OCI-LY7 (cell line): ENCODE measurements around the gene WNT6. TPM values are rescaled to one million over a fixed set of nuclear protein-coding genes. Genes with fewer than 3 reads are reported as not detected.

Source experiments
- BruUV-seq: library from RNA; stranded (reverse); fragments of 400-500 nt; replicated peaks from 2 replicates; lab custom pipeline; 2021; lab: Mats Ljungman, UMichigan
- CTCF ChIA-PET: fragments of 300-600 bp; sonication (Branson Sonifier 250); formaldehyde crosslinking; loops from one replicate; lab custom pipeline; 2022; ENCODE audit warnings: antibody characterized with exemption; ENCODE audit not compliant: unreplicated experiment; lab: Charles Lee
- POLR2A ChIA-PET: fragments of 300-600 bp; sonication (Branson Sonifier 250); formaldehyde crosslinking; loops from one replicate; lab custom pipeline; 2022; ENCODE audit warnings: antibody characterized with exemption; lab: Charles Lee
- DNase-seq: peaks from one replicate; pipeline ENCODE4 v3.0.0-alpha.2; 2015; ENCODE audit warnings: low spot score
- H2AFZ ChIP-seq: fragments of 200-600 bp; sonication (generic), shearing (Covaris generic); 2 replicates; pipeline ENCODE4 v1.6.1; 2014; ENCODE audit warnings: mild to moderate bottlenecking, antibody characterized with exemption, low read length, moderate library complexity
- H3K27ac ChIP-seq: fragments of 200-600 bp; sonication (generic); 2 replicates; pipeline ENCODE4 v1.5.1; 2014; ENCODE audit warnings: mixed run types, low read depth, mild to moderate bottlenecking, moderate library complexity, low read length, inconsistent platforms; ENCODE audit not compliant: poor library complexity, severe bottlenecking
- H3K36me3 ChIP-seq: fragments of 200-600 bp; sonication (generic); 2 replicates; pipeline ENCODE4 v1.6.1; 2014; ENCODE audit warnings: mild to moderate bottlenecking, antibody characterized with exemption, low read length, moderate library complexity, mixed read lengths; ENCODE audit not compliant: insufficient read depth
- H3K4me1 ChIP-seq: fragments of 200-600 bp; sonication (generic); 2 replicates; pipeline ENCODE4 v1.5.1; 2014; ENCODE audit warnings: mild to moderate bottlenecking, low read length; ENCODE audit not compliant: insufficient read depth, poor library complexity, severe bottlenecking
- H3K4me2 ChIP-seq: fragments of 200-600 bp; sonication (generic); 2 replicates; pipeline ENCODE4 v1.6.1; 2014; ENCODE audit warnings: mild to moderate bottlenecking, low read length
- H3K4me3 ChIP-seq: fragments of 200-600 bp; sonication (generic); 2 replicates; pipeline ENCODE4 v1.5.1; 2014; ENCODE audit warnings: mild to moderate bottlenecking, low read depth, low read length; ENCODE audit not compliant: poor library complexity, severe bottlenecking
- H3K79me2 ChIP-seq: fragments of 200-600 bp; sonication (generic); 2 replicates; pipeline ENCODE4 v1.6.1; 2016; ENCODE audit warnings: low read depth, mild to moderate bottlenecking, low read length, moderate library complexity, mixed read lengths; ENCODE audit not compliant: insufficient read depth
- H3K9me2 ChIP-seq: fragments of 200-600 bp; sonication (generic); 2 replicates; pipeline ENCODE4 v1.6.1; 2016; ENCODE audit warnings: mild to moderate bottlenecking, low read length, mixed read lengths; ENCODE audit not compliant: insufficient read depth
- H3K9me3 ChIP-seq: fragments of 200-600 bp; sonication (generic); 2 replicates; pipeline ENCODE4 v1.6.1; 2014; ENCODE audit warnings: mild to moderate bottlenecking, mixed run types, low read length, mixed read lengths
- H4K20me1 ChIP-seq: fragments of 200-600 bp; sonication (generic); 2 replicates; pipeline ENCODE4 v1.6.1; 2014; ENCODE audit warnings: mild to moderate bottlenecking, antibody characterized with exemption, low read length, moderate library complexity, mixed read lengths; ENCODE audit not compliant: insufficient read depth
- CTCF ChIP-seq: fragments of 200-600 bp; sonication (generic); conservative IDR thresholded peaks from 2 replicates; pipeline ENCODE4 v1.5.1; 2014; ENCODE audit warnings: mild to moderate bottlenecking, antibody characterized with exemption, low read length, moderate library complexity, mixed read lengths
- EZH2phosphoT487 ChIP-seq: fragments of 200-600 bp; sonication (generic); IDR thresholded peaks from 2 replicates; pipeline ENCODE4 v1.6.1; 2018; ENCODE audit warnings: low read depth, borderline replicate concordance, mild to moderate bottlenecking, mixed run types, antibody characterized with exemption, low read length, moderate library complexity, mixed read lengths
- intact Hi-C: fragments of 100-400 bp; cut with micrococcal nuclease; formaldehyde crosslinking; loops from one replicate; pipeline ENCODE4 v1.10.0; 2022; ENCODE audit not compliant: unreplicated experiment
- total RNA-seq, 2 experiments: library from RNA; depleted of rRNA in 1 of 2; stranded (reverse); fragments of >200 nt in 1 of 2; shearing (Covaris generic) in 1 of 2; gene quantifications; 2 replicates each; pipeline ENCODE4 v1.2.3, GENCODE V29; 2014 to 2022

WNT6 gene
- total RNA-seq, 2 experiments from 2014 or later, result 0.74 TPM; not detected in 1

- no TSS peak for BruUV-seq
- Histone ChIP-seq H3K4me3 (no peak overlapping the region), H2AFZ (peak overlapping the region; percentile 66; the same call in 1 of the 2 replicates), H3K4me2 (peak overlapping the region; percentile 88), H3K79me2 (no peaks in the 10 kb centered on the region), H4K20me1 (no peaks in the 10 kb centered on the region), H3K9me2 (no peaks in the 10 kb centered on the region), H3K9me3 (no peaks in the 10 kb centered on the region), H3K27ac (peak overlapping the region; percentile 21), H3K4me1 (peaks cover 52% of the 10 kb centered on the region), H3K36me3 (no peaks in the 10 kb centered on the region)
- ChIA-PET POLR2A (interaction anchor here (3.5 to 6.2 kb wide), 2 partner anchors 10 to 21 kb away, joined by 13 to 86 read pairs; no protein-coding TSS in a partner anchor), CTCF (interaction anchor here (1.0 to 5.5 kb wide), 7 partner anchors 10 to 103 kb away, joined by 3 to 107 read pairs (median 5); no protein-coding TSS in a partner anchor)
- peak; percentile 99 for TF ChIP-seq CTCF
- no peak for TF ChIP-seq EZH2phosphoT487
- intact Hi-C loops, result loop anchor here (1.0 to 2.0 kb wide), 4 partner anchors 22 to 104 kb away; partner anchors contain the start of gene CDK5R2
- peak; percentile 73 for DNase-seq
Measured at GRCh38 chr2:218876562-218877219, 17.1 kb downstream of the WNT6 start.

- H3K9me2 ChIP-seq, result no peaks in the 10 kb centered on the region
- peak; percentile 45 for DNase-seq
- H3K9me3 ChIP-seq, result no peaks in the 10 kb centered on the region
- H4K20me1 ChIP-seq, result no peaks in the 10 kb centered on the region
- peak overlapping the region; percentile 88 for H3K4me2 ChIP-seq
- peak overlapping the region; percentile 21 for H3K27ac ChIP-seq
- H3K4me1 ChIP-seq, result peaks cover 59% of the 10 kb centered on the region
- H2AFZ ChIP-seq, result peak overlapping the region; percentile 66; the same call in 1 of the 2 replicates
- POLR2A ChIA-PET, result interaction anchor here (0.7 to 6.2 kb wide), 3 partner anchors 10 to 289 kb away, joined by 3 to 86 read pairs (median 13); no protein-coding TSS in a partner anchor
- CTCF ChIA-PET, result interaction anchor here (0.6 to 5.5 kb wide), 6 partner anchors 10 to 618 kb away, joined by 3 to 107 read pairs (median 11); no protein-coding TSS in a partner anchor
- H3K4me3 ChIP-seq, result no peak overlapping the region
- BruUV-seq, result no TSS peak
- TF ChIP-seq EZH2phosphoT487, result no peak
- TF ChIP-seq CTCF, result no peak
- no peaks in the 10 kb centered on the region for H3K79me2 ChIP-seq
- intact Hi-C loops, result loop anchor here (2.0 kb wide), 2 partner anchors 25 to 103 kb away; no protein-coding TSS in a partner anchor
- H3K36me3 ChIP-seq, result no peaks in the 10 kb centered on the region
Measured at GRCh38 chr2:218877331-218877730, 17.7 kb downstream of the WNT6 start.
